GM21717 (cell line): Measurements from ENCODE around the gene TESMIN.

Experiments
- ATAC-seq: cut with Tn5 transposase; IDR thresholded peaks from one replicate; pipeline ENCODE4 v1.9.1; 2021; ENCODE audit warnings: mild to moderate bottlenecking, moderate library complexity; ENCODE audit not compliant: unreplicated experiment

Gene TESMIN

DNA sequence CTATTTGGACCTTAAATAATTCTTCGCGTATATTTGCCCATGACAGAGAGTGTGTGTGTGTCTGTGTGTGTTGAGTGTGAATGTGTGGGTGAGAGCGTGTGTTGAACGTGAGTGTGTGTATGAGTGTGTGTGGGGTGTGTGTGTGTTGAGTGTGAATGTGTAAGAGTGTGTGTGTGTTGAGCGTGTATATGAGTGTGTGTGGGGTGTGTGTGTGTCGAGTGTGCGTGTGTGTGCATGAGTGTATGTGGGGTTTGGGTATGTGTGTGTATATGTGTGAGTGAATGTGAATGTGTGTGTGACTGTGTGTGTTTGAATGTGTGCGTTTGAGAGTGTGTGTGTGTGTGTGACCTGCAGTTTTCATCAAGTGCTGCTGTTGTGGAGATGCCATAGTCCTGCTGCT, 40.2 kb downstream of the TESMIN start:
- no peak for ATAC-seq

DNA sequence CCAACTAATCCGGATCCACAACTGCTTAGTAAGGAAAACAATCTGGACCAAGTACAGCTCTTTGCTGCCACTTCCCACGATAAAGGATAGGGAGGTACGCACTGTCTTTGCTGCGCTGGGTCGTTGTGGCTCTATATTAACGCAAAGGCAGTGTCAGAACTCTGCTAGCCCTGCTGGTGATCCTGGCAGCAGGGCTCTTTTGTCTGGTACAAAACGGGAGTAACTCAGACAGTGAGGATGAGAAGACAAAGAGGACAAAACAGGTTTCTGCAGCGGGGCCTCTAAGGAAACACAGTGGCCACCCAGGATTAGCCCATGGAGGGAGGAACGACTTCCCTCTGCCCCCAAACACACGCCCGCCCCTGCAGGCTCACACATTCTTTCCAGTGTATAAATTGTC, 40.9 kb downstream of the TESMIN start:
- ATAC-seq = no peak

DNA sequence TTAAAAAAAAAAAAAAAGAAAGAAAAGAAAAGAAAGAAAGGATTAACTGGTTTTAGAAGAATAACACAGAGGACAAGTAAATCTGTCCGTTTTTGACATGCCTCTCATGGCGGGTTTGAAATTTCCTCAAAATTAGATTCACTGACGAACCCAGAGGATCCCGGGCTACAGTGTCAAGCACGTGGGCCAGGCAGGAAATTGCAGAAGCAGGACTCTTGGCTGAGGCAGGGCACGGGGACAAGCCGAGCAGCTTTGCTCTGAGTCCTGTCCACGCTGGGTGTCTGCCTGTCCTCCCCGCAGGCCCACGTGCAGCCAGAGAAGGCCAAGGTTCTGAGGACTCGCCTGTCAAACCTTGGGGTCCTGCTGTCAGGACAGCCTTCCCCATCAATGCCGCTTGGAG, 42.3 kb downstream of the TESMIN start:
- no peak for ATAC-seq

DNA sequence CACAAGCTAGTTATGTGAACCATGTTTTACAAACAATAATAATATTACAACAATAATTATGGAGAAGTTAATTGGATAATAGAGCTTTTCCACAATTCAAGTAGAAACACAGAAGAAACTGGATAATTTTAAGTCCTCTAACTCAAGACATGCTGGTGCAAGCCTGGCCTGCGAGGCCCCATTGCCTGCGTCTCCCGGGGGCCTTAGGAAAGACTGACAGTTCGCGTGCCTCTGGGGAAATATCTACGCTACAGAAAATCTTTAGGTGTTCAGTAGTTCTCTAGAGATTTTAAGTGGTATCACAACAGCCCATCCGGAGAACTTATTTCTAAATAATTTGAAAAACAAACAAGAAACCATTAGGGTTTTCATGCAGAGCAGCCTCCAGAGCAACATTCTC, 43.8 kb downstream of the TESMIN start:
- ATAC-seq = no peak

DNA sequence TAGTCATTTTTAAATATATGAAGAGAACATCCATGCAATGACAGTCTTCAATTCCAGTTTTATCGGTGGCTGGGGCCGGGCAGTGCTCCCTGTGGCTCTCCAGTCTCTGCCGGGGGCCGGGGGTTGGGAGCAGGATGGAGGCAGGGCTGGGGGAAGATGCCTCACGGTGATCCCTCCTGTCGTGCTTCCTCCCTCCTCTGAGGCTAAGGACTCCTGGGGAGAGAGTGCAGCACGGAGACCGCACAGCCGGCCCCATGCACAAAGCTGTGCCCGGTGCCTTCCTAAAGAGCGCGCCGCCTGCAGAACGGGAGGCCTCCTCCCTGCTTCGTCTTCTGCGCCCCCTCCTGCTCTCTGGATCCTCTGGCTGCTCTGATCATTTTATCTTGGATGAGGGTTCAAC, 46.4 kb downstream of the TESMIN start:
- ATAC-seq = no peak

DNA sequence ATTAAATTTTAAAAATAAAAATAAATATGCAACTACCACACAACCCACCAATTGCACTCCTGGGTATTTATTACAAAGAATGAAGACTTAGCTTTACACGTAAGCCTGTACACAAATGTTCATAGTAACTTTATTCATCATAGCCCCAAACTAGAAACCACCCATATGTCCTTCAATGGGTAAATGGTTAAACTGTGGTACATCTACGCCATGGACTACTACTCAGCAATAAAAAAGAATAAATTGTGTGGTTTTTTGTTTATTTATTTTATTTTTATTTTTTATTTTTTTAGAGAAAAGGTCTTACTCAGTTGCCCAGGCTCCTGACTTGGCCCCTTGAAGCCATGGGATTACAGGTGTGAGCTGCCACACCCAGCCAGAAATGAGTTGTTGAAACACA, 52.3 kb downstream of the TESMIN start:
- no peak for ATAC-seq

DNA sequence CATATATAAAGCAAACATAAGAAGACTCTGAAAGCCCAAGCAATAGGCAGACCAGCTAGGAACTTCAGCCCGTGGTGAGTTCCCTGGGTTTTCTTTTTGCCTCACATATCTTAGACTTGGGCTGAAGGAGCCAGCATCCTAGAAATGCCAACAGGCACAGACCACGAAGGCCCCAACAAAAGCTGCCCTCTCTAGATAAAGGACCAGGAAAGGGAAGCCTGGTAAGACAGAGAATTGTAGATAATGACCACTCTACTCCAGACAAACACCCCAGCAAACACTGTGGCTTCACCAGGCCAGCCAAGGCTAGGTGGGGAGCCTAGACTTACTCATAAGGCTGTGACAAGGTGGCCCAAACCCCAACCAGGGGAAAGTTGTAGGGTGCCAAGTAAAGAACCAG, 55.8 kb downstream of the TESMIN start:
- ATAC-seq = no peak

DNA sequence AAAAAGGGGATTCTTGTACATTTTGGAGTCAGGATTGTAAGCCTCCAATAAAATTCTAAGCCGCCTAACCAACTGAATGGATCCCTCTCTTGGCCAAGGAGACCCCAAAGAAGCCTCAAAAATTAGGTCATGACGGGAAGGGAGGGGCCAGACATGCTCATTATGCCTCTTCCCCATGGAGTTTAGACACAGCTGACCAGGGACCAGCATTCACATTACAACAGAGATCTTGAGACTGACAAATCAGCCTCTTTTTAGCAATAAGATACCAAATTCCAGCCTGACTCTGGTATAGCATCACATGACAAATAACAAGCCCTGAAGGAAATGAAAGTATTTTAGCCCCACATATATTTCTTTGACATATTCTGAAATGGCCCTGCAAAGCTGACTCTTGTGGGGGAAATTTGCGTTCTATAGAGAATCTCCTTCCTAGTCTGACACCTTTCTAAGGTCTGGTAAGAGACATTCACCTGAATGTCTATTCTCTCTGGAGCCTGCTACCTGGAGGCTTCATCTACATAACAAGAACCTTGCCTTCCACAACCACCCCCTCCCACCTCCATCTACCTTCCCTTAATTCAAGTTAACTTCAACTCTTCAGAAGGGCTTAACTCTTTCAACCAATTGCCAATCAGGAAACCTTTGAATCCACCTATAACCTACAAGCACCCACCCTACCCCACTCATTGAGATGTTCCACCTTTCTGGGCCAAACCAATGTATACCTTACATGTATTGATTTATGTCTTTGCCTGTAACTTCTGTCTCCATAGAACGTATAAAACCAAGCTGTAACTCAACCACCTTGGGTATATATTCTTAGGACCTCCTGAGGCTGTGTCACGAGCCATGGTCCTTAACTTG, 56.7 kb downstream of the TESMIN start:
- no peak for ATAC-seq

DNA sequence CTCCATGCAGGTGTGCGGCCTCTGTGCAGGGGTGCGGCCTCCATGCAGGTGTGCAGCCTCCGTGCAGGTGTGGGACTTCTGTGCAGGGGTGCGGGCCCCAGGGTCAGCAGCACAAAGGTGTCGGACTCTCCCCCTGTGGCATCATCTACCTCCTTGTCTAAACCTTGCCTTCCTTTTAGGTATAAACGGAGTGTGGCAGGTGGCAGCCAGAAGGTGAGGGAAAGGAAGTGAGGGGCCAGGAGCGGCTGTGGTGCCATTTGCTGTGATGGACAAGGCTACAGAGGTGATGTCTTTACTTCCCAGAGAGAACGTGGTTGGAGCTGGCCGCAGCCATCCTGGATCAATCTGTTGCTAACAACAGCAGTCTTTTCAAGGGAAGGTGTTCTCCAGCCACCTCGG, 57.8 kb downstream of the TESMIN start:
- no peak for ATAC-seq

DNA sequence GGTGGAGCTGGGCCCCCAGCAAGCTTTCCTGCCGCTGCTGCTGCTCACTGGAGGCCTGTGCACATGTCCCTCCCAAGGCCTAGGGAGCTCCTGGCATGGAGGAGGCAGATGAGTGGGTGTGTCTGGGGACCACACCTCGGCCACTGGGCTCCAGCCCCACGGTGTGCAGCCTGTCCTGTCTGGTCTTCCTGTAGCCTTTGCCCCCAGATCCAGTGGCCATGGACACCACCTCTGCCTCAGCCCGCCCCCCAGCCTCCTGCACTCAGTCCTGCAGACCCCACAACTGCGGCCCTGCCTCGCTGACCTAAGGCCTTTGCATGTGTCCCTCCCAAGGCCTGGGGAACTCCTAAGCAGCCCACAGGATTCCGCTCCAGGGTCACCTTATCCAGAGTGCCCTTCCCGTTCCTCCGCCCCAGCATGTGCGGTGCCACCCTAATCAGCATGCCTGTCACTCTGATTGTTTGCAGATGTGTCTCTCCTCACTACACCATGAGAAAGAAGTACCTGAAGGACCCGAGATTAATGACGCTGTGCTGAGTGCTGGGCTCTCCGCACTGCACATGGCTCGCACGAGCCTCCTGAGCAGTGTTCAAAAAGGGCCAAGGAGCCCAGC, 58.3 kb downstream of the TESMIN start:
- no peak for ATAC-seq

DNA sequence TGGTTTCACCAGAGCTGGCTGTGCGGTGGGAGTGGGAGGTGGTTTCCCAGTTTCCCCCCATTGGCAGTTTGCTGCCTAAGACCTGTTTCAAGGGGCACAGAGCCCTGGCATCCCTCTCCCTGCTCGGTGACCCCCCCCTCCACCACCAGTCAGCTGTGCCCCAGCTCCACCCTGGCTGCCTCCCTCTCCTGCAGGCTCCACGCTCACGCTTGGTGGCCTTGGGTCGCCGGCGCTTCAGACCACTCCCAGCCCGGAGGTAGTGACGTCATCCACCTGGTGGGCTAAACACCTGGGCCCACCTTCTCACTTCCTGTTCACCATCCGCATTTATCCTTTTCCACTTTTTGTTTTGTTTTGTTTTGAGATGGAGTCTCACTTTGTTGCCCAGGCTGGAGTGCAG, 59.2 kb downstream of the TESMIN start:
- ATAC-seq = no peak

DNA sequence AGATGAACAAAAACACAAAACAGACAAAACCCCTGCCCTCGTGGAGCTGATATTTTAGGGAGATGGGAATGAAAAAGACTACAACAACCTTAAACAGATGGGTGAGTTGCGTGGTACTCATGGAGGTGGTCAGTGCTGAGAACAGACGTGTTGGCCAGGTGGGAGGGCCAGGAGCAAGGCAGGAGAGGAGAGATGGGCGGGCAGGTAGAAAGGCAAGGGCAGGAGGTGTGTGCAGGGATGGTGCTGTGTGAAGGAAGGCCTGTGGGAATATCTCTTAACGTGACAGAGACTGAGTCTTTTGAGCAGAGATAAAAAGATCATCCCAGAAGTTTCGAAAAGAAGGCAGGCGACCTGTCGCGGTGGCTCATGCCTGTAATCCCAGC, 59.9 kb downstream of the TESMIN start:
- ATAC-seq = no peak

DNA sequence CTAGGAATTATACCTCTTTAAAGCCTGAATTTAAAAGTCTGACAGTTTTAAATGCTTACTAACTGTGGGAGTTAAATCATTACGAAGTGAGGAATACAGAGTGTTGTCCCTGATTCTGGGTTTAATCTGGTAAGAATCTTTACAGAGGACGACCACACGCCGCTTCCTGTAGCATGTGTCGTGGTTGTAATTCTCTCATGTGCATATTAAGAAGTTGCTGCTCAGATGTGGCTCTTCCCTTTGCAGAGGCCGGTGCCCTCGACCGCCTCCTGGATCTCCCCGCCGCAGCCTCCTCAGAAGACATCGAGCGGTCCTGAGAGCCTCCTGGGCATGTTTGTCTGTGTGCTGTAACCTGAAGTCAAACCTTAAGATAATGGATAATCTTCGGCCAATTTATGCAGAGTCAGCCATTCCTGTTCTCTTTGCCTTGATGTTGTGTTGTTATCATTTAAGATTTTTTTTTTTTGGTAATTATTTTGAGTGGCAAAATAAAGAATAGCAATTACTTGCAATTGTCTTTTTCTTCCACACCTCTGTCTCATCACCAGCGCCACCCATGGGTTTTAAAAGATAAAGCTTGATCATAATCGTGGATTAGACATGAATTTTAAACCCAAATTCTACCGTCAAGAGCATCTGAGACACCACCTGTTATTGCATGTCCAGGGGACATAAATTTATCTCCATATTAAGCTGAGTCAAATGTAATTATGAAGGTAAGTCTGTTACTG, 60.5 kb downstream of the TESMIN start:
- ATAC-seq = no peak

DNA sequence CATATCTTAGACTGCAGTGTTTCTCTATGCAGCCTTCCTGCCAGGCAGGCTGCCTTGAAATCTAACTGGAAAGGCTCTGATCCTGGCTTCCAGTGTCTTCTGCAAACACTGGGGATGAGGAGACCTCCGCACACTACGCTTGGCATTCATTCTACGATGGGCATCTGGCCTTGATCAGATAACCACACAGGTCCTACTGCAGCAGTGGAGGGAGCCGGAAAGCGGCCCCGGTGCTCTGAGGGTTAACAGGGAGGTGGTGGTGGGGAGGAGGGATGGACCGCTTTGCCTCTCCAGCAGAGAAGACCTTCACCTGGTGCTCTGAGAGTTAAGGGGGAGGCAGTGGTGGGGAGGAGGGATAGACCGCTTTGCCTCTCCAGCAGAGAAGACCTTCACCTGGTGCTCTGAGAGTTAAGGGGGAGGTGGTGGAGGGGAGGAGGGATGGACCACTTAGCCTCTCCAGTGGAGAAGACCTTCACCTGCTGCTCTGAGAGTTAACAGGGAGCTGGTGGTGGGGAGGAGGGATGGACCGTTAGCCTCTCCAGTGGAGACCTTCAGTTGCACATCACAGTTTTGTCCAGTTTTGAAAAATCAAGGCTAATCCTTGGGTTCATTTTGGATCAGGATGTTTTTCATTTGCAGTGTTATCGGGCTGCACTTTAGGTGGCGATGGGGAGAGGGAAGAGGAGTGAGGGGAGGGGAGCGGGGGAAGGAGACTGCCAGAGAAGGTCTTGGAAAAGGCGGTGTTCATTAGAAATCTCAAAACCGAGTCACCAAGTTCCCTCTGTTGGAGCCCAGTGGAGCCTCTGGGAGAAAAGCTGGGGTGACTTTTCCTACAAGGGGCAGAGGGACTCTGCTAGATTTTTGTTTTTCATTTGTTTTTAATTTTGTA, 61.3 kb downstream of the TESMIN start:
- no peak for ATAC-seq

DNA sequence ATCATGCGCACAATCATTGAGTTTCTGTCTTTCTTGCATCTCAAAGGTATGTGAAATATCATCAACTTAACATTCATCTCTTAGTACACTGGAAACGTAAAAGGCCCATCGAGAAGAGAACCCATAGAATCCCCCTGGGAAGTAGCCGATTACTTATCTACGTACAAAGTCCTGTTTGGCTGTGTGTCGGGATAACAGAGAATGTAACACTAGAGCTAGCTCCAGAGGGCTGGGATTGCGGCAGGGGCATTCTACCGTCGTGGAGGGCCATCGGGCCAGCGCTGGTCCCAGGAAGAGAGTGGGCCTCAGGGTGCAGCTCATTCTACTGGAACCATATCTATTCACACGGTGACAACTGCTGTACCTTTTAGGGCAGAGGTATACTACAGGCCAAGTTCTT, 62.4 kb downstream of the TESMIN start:
- ATAC-seq = no peak

DNA sequence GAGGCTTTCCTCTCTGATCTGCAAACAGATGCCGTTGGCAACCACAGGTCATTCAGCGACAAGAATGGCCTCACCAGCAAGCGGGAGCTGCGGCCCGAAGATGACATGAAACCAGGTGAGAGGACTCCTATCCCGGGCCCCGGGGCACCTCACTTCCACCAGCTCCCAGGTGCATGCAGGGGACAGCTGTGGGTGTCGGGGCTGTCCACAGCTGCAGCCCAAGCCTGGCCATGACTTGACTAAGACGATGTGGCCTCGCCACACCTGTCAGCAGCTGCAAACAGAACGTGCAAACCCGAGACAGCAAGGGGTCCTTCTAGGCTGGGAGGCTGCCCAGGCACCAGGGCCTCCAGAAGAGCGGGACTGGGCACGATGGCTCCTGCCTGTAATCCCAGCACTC, 63.3 kb downstream of the TESMIN start:
- no peak for ATAC-seq

DNA sequence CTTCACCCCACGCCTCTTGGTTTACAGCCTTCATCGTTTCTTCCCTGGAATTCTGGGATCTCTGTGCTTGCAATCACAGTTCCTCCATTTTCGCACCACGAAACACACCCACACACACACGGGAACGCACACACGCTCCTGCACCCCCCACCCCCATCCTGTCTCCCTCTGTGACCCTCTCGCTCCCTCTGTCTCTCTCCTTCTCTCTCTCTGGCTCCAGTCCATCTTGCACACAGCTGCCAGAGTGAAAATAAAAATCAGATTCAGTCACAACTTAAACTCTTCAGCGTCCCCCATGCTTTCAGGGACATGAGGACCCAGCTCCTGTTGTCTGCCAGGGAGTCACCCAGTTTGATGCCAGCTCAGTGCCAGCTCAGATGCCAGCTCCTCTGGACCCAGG, 64.0 kb downstream of the TESMIN start:
- ATAC-seq = no peak

DNA sequence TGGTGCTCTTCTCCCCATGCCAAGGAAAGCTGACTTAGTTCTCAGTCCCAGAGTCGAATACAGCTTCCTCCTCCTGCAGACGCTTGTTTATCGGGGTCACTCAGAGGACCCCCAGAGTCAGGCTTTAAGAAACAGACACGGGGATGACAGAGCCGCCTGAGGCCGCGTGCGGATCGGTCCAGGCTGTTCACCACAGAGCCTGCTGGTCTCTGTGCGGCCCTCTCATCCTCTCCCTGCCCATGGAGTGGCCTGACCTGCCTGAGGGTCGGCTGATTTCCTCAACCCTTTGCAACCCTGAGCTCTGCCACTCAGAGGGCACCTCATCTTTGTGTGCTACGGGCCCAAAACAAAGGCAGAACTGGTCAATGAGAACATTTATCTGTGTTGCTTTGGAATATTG, 64.8 kb downstream of the TESMIN start:
- no peak for ATAC-seq

DNA sequence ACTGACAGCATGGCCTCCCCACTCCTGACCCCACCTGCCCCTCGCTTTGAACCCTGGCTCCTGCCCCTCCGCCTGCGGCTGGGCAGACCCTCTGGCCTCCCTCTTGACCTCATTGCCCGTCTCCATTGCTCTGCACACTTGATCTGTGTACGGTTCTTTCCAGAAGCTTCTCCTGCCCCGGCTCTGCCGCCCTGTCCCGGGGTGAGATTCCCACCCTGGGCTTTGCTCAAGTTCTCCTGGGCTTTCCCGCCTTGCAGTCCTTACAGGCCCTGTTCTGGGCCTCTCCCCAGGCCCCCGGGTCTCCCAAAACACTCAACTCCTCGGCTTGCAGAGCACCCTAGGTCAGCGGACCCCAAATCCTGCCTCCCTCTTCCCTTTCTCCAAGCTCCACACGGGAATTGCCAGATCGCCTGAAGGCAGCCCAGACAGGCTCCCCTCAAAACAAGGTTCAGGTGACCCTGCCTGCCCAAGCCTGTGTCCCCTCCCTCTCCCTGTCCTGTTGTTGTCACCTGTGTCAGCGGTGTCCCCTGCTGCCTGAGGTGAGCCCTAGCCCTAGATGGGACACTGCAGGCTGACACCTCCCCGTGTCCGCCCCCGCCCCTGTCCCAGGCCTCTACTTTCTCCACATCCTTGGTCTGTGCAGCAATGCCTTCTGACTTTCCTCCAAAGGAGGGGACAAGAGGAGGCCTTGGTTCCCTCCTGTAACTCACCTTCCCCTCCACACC, 65.5 kb downstream of the TESMIN start:
- no peak for ATAC-seq
